Omental fat pad (tissue), 4 donors: ENCODE data around the gene FSTL4. TPM values are rescaled to one million over a fixed set of nuclear protein-coding genes. Genes with fewer than 3 reads are reported as not detected.
"Not testable (repeated sequence)": the region's sequence is repeated elsewhere in the genome, so short reads cannot be mapped to it uniquely, and the experiment has no call there.

Experiments
- ATAC-seq: fragments of 150-250 bp; one replicate; pipeline ENCODE4 v1.9.1; 2016; ENCODE audit warnings: mild to moderate bottlenecking, moderate library complexity; ENCODE audit not compliant: low FRiP score
- DNase-seq: peaks from one replicate; pipeline ENCODE4 v3.0.0-alpha.2; 2019; ENCODE audit warnings: low spot score
- CTCF ChIP-seq, 3 donors: fragments of 450-650 bp; IDR thresholded peaks; one replicate each; pipeline ENCODE4 v1.5.1; 2016 to 2017; ENCODE audit warnings: antibody characterized with exemption in 3 of 3, mild to moderate bottlenecking in 3 of 3, moderate library complexity in 2 of 3
- total RNA-seq, 4 donors: library from RNA; depleted of rRNA; stranded (reverse); fragments of >200 nt; gene quantifications; one replicate each; pipeline ENCODE4 v1.1.0, GENCODE V29; 2016

FSTL4 gene
- total RNA-seq, 4 donors from 2014 or later = 0.32 TPM; not detected in 3

- DNase-seq (no peak), ATAC-seq (no peak)
- no peak for TF ChIP-seq CTCF (IDR thresholded peaks at IDR 0.05)
Observed at GRCh38 chr5:133451926-133452325, 160.4 kb downstream of the FSTL4 start.

DNA sequence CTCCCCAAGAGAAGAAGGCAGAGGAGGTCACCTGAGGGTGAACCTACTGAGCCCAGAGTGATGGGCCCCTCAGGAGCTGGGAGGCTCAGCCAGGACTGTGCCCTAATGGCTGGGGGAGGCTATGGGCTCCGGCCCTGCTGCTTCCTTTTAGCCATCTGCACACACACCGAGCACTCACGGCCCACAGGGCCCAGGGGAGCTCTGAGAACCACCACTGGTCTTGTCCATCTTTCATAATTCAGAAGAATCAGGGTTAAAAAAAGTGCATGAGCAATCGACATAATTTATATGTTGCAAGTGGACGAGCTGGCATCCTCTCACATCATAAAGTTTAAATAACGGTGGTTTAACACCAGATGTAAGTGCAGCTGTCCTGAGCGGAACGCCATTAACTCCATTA, 162.1 kb downstream of the FSTL4 start:
- DNase-seq = no peak
- ATAC-seq = no peak
- TF ChIP-seq CTCF (IDR thresholded peaks at IDR 0.05) = no peak

GRCh38 chr5:133449181-133449580, 163.2 kb downstream of the FSTL4 start:
- no peak for TF ChIP-seq CTCF (IDR thresholded peaks at IDR 0.05)
- DNase-seq (no peak), ATAC-seq (no peak)

DNA sequence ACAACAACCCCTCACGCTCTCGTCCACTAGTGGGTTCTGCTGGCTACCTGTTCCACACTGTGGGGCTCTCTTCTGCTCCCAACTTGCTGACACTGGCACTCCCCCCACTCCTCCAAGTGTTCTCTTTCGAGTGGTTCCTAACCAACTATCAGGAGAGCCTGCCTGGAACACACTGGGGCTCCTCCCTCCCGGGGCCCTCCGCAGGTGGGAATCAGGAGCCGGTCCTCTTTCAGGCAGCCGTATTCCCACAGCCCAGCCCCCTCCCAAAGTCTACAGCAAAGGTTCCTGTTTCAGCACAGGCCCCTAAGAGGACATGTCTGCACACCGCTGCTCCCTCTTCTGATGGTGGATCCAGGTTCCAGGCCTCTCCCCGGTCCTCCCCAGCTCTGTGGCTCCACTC, 165.9 kb downstream of the FSTL4 start:
- no peak for TF ChIP-seq CTCF (IDR thresholded peaks at IDR 0.05)
- no peak for ATAC-seq

DNA sequence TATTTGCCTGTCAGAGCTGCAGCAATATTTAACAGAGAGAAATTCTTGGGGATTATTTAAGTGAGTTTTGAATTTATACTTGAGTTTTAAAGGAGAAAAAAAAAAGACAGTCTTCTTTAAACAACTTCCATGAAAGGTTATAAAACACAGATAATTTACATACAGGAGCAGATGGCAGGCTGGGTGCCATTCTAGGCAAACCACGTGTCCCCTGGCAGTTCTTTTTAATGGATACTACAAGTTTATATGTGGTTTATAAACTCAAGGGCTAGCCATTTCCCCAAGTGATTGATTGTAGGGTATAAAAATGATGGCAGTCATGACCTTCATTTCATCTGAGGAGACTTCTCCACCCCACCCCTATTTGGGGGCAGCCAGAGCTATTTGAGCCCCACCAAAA, 166.6 kb downstream of the FSTL4 start:
- ATAC-seq (no peak), DNase-seq (no peak)
- no peak for TF ChIP-seq CTCF (IDR thresholded peaks at IDR 0.05)

More for the DNA sequence above, 165.9 kb downstream of the FSTL4 start:
- no peak for DNase-seq

- ATAC-seq, DNase-seq: not testable (repeated sequence)
Observed at GRCh38 chr5:133445204-133445603, 167.1 kb downstream of the FSTL4 start.

DNA sequence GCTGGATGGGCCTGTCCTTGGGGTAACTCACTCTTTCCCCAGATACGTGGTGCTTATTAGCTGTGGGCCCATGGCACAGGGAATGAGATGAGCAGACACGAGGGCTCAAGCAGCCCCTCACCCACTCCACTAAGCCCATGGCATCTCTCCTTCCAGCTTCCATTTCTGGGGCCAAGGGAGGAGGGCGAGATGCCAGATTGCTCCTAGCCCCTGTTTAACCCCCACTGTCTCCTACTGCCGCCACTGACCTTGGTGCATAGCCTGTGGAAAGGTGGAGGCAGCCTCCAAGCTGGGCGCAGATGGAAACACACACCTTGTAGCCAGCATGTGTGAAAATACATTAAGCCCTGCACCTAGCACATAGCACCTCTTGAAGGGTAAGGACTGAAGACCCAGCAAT, 167.6 kb downstream of the FSTL4 start:
- DNase-seq (no peak), ATAC-seq (no peak)
- no peak for TF ChIP-seq CTCF (IDR thresholded peaks at IDR 0.05)
